ENCODE results near the gene SRSF11.

Gene SRSF11

GRCh38 chr1:70284366-70284765, 63.2 kb downstream of the SRSF11 start:
- TF ChIP-seq OSR1 (CRISPR knock-in tag; IDR thresholded peaks at IDR 0.05) (no peak), ZNF70 (CRISPR knock-in tag; IDR thresholded peaks at IDR 0.05) (no peak), ZC3H10 (CRISPR knock-in tag; IDR thresholded peaks at IDR 0.05) (no peak), PATZ1 (CRISPR knock-in tag; IDR thresholded peaks at IDR 0.05; ENCODE audit: borderline replicate concordance) (no peak), GLIS3 (CRISPR knock-in tag; IDR thresholded peaks at IDR 0.05) (no peak), ZNF565 (CRISPR knock-in tag; conservative IDR thresholded peaks at IDR 0.05; ENCODE audit: low read depth) (no peak), ESRRG (CRISPR knock-in tag; IDR thresholded peaks at IDR 0.05) (no peak), CSRNP3 (CRISPR knock-in tag; IDR thresholded peaks at IDR 0.05) (no peak), ZFP3 (CRISPR knock-in tag; IDR thresholded peaks at IDR 0.05) (no peak), ARNTL (CRISPR knock-in tag; IDR thresholded peaks at IDR 0.05; ENCODE audit: borderline replicate concordance, low read depth) (no peak), ZFP30 (CRISPR knock-in tag; IDR thresholded peaks at IDR 0.05) (no peak), RARB (CRISPR knock-in tag; IDR thresholded peaks at IDR 0.05) (no peak), TCF4 (CRISPR knock-in tag; IDR thresholded peaks at IDR 0.05; ENCODE audit: borderline replicate concordance) (no peak), CREB5 (CRISPR knock-in tag; IDR thresholded peaks at IDR 0.05; ENCODE audit: low read depth) (no peak)
- ATAC-seq: no peak

- TF ChIP-seq PATZ1 (CRISPR knock-in tag; IDR thresholded peaks at IDR 0.05; ENCODE audit: borderline replicate concordance) (no peak), RARB (CRISPR knock-in tag; IDR thresholded peaks at IDR 0.05) (no peak), PPARA (CRISPR knock-in tag; IDR thresholded peaks at IDR 0.05; ENCODE audit: borderline replicate concordance) (no peak), CSRNP3 (CRISPR knock-in tag; IDR thresholded peaks at IDR 0.05) (no peak), CREB5 (CRISPR knock-in tag; IDR thresholded peaks at IDR 0.05; ENCODE audit: low read depth) (no peak), ISL1 (CRISPR knock-in tag; IDR thresholded peaks at IDR 0.05) (no peak), POU6F1 (CRISPR knock-in tag; IDR thresholded peaks at IDR 0.05; ENCODE audit: borderline replicate concordance, low read depth) (no peak), ESRRG (CRISPR knock-in tag; IDR thresholded peaks at IDR 0.05) (no peak), ZNF70 (CRISPR knock-in tag; IDR thresholded peaks at IDR 0.05) (no peak), ZFP30 (CRISPR knock-in tag; IDR thresholded peaks at IDR 0.05) (no peak), TSHZ2 (CRISPR knock-in tag; IDR thresholded peaks at IDR 0.05) (no peak), ZNF8 (CRISPR knock-in tag; IDR thresholded peaks at IDR 0.05) (no peak), ARNTL (CRISPR knock-in tag; IDR thresholded peaks at IDR 0.05; ENCODE audit: borderline replicate concordance, low read depth) (no peak), ZFP3 (CRISPR knock-in tag; IDR thresholded peaks at IDR 0.05) (no peak), GLIS3 (CRISPR knock-in tag; IDR thresholded peaks at IDR 0.05) (no peak), TOX (CRISPR knock-in tag; IDR thresholded peaks at IDR 0.05; ENCODE audit: borderline replicate concordance) (no peak), ZNF565 (CRISPR knock-in tag; conservative IDR thresholded peaks at IDR 0.05; ENCODE audit: low read depth) (no peak)
- no peak for ATAC-seq
These were observed 65.3 kb downstream of the SRSF11 start for GRCh38 chr1:70286453-70286852.
